Glutamatergic neuron (in vitro differentiated cells): ENCODE data around the gene C5orf58. TPM values are rescaled to one million over a fixed set of nuclear protein-coding genes. Genes with fewer than 3 reads are reported as not detected.
"Not testable (repeated sequence)": the region's sequence is repeated elsewhere in the genome, so short reads cannot be mapped to it uniquely, and the experiment has no call there.

Source experiments
- DNase-seq: peaks from one replicate; pipeline ENCODE4 v3.0.0; 2022
- H3K27ac Mint-ChIP-seq: one replicate; pipeline ENCODE4 v1.8.0; 2020; ENCODE audit warnings: mild to moderate bottlenecking, mixed read lengths, inconsistent platforms; ENCODE audit not compliant: unreplicated experiment
- H3K27me3 Mint-ChIP-seq: one replicate; pipeline ENCODE4 v1.8.0; 2020; ENCODE audit warnings: mild to moderate bottlenecking, moderate library complexity, mixed read lengths, inconsistent platforms; ENCODE audit not compliant: unreplicated experiment
- H3K36me3 Mint-ChIP-seq: one replicate; pipeline ENCODE4 v1.8.0; 2020; ENCODE audit warnings: mild to moderate bottlenecking, mixed read lengths, inconsistent platforms; ENCODE audit not compliant: unreplicated experiment
- H3K4me1 Mint-ChIP-seq: one replicate; pipeline ENCODE4 v1.8.0; 2020; ENCODE audit warnings: mild to moderate bottlenecking, low read depth, mixed read lengths, inconsistent platforms; ENCODE audit not compliant: unreplicated experiment
- H3K4me3 Mint-ChIP-seq: one replicate; pipeline ENCODE4 v1.8.0; 2020; ENCODE audit warnings: mild to moderate bottlenecking, mixed read lengths, inconsistent platforms; ENCODE audit not compliant: unreplicated experiment
- H3K9me3 Mint-ChIP-seq: one replicate; pipeline ENCODE4 v1.8.0; 2020; ENCODE audit warnings: mild to moderate bottlenecking, moderate library complexity, mixed read lengths, inconsistent platforms; ENCODE audit not compliant: unreplicated experiment
- total RNA-seq: library from RNA; stranded (reverse); fragmentation: NEBNext Ultra II Directional; extraction: Animal tissue kit (Norgen Biotek cat#: 25700); gene quantifications from one replicate; pipeline ENCODE4 v1.2.1, GENCODE V29; 2021; ENCODE audit not compliant: unreplicated experiment
- TF ChIP-seq, protein P1 (sequence below): fragments of 200-600 bp; sonication (generic); IDR thresholded peaks from one replicate; pipeline ENCODE4 v1.5.0; 2021; ENCODE audit not compliant: partially characterized antibody, unreplicated experiment

The C5orf58 gene
- total RNA-seq, 1 donor from 2014 or later = not detected

DNA sequence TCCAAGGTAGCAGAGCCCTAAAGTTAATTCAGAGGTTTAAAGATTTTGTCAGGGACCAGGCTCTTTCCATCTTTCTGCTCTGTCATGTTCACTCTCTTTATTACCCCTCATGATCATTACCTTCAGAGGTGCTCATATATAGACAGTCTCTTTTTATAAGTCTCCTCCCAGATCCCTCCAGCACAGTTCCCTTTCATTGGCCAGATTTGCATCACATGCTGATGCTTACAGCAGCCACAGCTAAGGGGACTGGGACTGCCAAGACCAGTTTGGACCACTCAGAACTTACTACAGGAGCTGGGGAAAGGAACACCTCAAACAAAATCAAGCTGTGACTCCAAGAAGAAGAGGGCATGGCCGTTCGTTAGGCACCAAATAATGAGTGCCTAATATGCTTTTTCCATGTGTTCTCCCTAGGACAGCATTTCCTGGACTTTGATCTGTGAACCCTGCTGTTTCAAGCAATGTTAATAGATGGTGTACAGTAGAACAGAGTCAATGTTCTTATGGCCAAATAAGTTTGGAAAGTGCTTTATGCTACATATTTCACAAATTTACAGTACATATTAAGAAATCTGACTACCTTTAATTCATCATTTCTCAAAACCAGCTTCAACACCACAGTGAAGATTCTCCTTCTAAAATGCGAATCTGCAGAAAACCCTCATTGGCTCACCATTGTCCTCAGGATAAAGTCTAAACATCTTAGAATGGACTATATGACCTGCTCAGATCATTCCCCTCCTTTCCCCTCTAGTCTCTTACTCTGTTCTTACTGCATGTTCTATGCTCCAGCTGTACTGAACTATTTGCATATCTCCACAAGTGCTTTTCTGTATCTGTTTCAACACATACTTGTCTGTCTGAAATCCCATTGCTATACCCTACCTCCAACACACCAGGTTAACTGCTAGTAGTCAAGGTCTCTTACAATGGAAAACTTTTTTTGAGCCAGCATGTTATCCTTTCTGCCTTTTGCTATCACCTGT lies 3.4 kb downstream of the C5orf58 start:
- Mint-ChIP-seq H3K9me3 (no peaks in the 10 kb centered on the region), H3K36me3 (no peaks in the 10 kb centered on the region), H3K27me3 (no peaks in the 10 kb centered on the region), H3K27ac (no peak overlapping the region), H3K4me3 (no peak overlapping the region), H3K4me1 (no peaks in the 10 kb centered on the region)
- no peak for DNase-seq
- TF ChIP-seq, protein P1, sequence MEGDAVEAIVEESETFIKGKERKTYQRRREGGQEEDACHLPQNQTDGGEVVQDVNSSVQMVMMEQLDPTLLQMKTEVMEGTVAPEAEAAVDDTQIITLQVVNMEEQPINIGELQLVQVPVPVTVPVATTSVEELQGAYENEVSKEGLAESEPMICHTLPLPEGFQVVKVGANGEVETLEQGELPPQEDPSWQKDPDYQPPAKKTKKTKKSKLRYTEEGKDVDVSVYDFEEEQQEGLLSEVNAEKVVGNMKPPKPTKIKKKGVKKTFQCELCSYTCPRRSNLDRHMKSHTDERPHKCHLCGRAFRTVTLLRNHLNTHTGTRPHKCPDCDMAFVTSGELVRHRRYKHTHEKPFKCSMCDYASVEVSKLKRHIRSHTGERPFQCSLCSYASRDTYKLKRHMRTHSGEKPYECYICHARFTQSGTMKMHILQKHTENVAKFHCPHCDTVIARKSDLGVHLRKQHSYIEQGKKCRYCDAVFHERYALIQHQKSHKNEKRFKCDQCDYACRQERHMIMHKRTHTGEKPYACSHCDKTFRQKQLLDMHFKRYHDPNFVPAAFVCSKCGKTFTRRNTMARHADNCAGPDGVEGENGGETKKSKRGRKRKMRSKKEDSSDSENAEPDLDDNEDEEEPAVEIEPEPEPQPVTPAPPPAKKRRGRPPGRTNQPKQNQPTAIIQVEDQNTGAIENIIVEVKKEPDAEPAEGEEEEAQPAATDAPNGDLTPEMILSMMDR = no peak

DNA sequence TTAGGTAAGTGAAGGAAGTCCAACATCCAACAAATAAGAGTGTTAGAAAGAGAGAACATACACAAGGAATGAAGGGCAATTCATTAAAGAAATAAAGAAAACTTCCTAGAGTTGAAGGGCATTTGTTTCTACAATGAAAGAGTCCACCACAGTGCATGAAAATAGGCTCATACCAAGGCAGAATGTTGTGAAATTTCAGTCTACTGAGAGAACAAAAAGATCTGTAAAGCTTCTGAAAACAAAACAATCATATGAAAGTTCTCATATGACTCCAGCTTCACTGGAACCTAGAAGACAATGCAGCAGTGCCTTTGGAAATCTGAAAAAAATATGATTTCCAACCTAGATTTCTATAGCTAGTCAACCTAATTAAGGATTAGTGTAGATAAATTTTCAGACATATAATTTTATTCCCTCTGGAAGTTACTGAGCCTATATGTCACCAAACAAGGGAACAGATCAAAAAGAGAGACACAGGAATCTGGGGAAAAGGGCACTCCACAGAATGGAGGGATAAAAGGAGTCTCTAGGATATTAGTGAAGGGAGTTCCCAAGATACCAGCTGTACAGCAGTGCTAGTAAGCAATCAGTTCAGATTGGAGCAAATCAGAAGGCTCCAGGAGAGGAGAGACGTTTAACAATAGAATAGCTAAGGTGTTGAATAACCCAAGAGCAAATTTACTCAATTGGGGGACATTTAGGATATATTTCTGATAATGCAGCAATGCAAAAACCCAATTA lies 5.8 kb downstream of the C5orf58 start:
- Mint-ChIP-seq H3K27me3 (no peaks in the 10 kb centered on the region), H3K9me3 (no peaks in the 10 kb centered on the region), H3K4me1 (no peaks in the 10 kb centered on the region), H3K36me3 (no peaks in the 10 kb centered on the region), H3K27ac (no peak overlapping the region), H3K4me3 (no peak overlapping the region)
- DNase-seq = no peak
- TF ChIP-seq, protein P1 = no peak

DNA sequence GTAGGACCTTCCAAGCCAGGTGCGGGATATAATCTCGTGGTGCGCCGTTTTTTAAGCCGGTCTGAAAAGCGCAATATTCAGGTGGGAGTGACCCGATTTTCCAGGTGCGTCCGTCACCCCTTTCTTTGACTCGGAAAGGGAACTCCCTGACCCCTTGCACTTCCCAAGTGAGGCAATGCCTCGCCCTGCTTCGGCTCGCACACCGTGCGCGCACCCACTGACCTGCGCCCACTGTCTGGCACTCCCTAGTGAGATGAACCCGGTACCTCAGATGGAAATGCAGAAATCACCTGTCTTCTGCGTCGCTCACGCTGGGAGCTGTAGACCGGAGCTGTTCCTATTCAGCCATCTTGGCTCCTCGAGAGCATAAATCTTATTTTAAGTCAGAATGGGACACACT lies 12.7 kb downstream of the C5orf58 start:
- not testable (repeated sequence) for DNase-seq, H3K27ac Mint-ChIP-seq, H3K4me1 Mint-ChIP-seq, H3K27me3 Mint-ChIP-seq, H3K4me3 Mint-ChIP-seq, H3K9me3 Mint-ChIP-seq, H3K36me3 Mint-ChIP-seq

DNA sequence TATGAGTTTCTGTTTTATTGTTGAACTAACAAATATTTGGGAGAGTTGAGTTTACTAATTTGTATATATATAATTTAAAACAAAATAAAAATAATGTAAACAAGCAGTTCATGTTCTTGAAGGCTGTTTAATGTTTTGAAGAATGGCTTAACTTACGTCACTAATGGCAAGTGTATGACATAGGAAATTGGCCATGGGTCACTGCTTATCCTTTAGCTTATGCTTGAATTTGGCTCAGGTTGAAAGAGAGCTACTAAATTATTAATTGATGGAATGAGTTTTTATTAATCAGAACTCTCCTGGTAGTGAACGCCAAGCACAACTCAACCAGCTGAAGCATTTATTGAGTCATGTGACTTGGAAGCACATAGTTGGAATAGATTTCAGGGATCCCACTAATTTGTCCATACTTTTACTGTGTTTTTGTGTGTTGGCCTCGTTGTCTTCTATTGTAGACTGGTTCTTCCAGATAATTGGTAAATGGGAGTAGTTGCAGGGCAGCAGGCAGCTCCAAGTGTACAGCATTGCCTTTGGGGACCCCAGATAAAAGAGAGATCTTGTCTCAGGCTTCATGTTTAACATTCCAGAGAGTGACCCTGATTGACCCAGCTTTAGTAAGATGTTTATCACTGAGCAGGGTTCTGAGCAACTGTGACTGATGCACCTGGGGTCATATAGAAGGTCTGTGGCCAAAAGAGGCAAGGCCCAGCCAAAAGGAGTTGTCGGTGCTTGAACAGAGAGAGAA lies 13.5 kb downstream of the C5orf58 start:
- Mint-ChIP-seq H3K27me3 (peaks cover 2% of the 10 kb centered on the region), H3K36me3 (no peaks in the 10 kb centered on the region), H3K9me3 (no peaks in the 10 kb centered on the region), H3K27ac (no peak overlapping the region), H3K4me3 (no peak overlapping the region), H3K4me1 (peaks cover 10% of the 10 kb centered on the region)
- no peak for DNase-seq
- TF ChIP-seq, protein P1 = no peak

DNA sequence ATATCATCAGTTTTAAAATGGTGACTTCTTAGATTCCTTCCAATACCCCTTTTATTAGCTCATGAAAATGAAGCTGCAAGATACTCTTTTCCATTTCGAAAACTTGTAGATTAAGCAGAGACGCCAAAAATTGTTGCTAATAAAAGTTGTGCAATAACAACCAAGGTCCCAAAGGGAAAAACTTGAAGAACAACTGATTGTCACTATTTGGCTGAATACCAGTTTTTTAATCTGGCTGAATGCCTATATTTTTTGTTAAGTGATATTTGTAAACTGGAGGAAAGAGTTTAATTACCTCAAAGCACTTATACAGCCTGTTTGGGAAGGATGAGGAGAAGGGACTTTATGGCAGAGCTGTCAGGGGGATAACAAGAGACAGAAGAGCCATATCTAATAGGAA lies 14.6 kb downstream of the C5orf58 start:
- no peak overlapping the region for H3K4me3 Mint-ChIP-seq
- peaks cover 2% of the 10 kb centered on the region for H3K27me3 Mint-ChIP-seq
- DNase-seq = no peak
- H3K27ac Mint-ChIP-seq = no peak overlapping the region
- TF ChIP-seq, protein P1 = no peak
- peaks cover 10% of the 10 kb centered on the region for H3K4me1 Mint-ChIP-seq
- no peaks in the 10 kb centered on the region for H3K36me3 Mint-ChIP-seq
- no peaks in the 10 kb centered on the region for H3K9me3 Mint-ChIP-seq
